Common myeloid progenitor, CD34-positive (primary cell): Measurements from ENCODE around the gene TNRC6C.

ENCODE experiments used
- CTCF ChIA-PET: fragments of 350-600 bp; sonication (Branson Sonifier 250); formaldehyde crosslinking; loops from one replicate; lab custom pipeline; 2021; ENCODE audit warnings: antibody characterized with exemption; lab: Charles Lee
- POLR2A ChIA-PET: fragments of 350-600 bp; sonication (Branson Sonifier 250); formaldehyde crosslinking; loops from one replicate; lab custom pipeline; 2021; ENCODE audit warnings: antibody characterized with exemption; lab: Charles Lee
- DNase-seq, 3 donors: peaks; one replicate each; pipeline versions ENCODE4 v3.0.0 to v3.0.0-alpha.2; 2013
- H3K27ac ChIP-seq, 2 experiments: 1 replicate in 1 of 2; 2 replicates in 1 of 2; pipeline ENCODE4 v1.7.0; 2013; ENCODE audit warnings: inconsistent platforms in 2 of 2, low read length in 2 of 2, mild to moderate bottlenecking in 2 of 2, low read depth in 1 of 2, moderate library complexity in 1 of 2; ENCODE audit not compliant: severe bottlenecking in 2 of 2, insufficient read depth in 1 of 2, poor library complexity in 1 of 2
- H3K27me3 ChIP-seq, 5 experiments: replicated peaks in 2 of 5; 1 replicate in 3 of 5; 2 replicates in 2 of 5; pipeline versions ENCODE4 v1.6.1 to v1.7.0; 2013; ENCODE audit warnings: low read length in 4 of 5, mild to moderate bottlenecking in 2 of 5, moderate library complexity in 2 of 5, inconsistent platforms in 1 of 5; ENCODE audit not compliant: insufficient read depth in 5 of 5, control insufficient read depth in 4 of 5
- H3K36me3 ChIP-seq, 4 experiments: 1 replicate in 2 of 4; 2 replicates in 2 of 4; pipeline versions ENCODE4 v1.6.1 to v1.7.0; 2013; ENCODE audit warnings: low read length in 3 of 4, control low read depth in 1 of 4, mild to moderate bottlenecking in 1 of 4; ENCODE audit not compliant: control insufficient read depth in 4 of 4, insufficient read depth in 4 of 4
- H3K4me1 ChIP-seq, 4 experiments: 1 replicate in 3 of 4; 2 replicates in 1 of 4; pipeline versions ENCODE4 v1.6.1 to v1.7.1; 2013; ENCODE audit warnings: low read length in 3 of 4, mild to moderate bottlenecking in 3 of 4, control low read depth in 1 of 4, inconsistent platforms in 1 of 4, moderate library complexity in 1 of 4; ENCODE audit not compliant: control insufficient read depth in 4 of 4, insufficient read depth in 4 of 4; ENCODE audit errors: control extremely low read depth in 1 of 4
- H3K4me3 ChIP-seq, 7 experiments: 1 replicate in 4 of 7; 2 replicates in 3 of 7; pipeline versions ENCODE4 v1.5.1 to v1.7.0; 2013; ENCODE audit warnings: mild to moderate bottlenecking in 7 of 7, low read length in 6 of 7, moderate library complexity in 6 of 7, inconsistent platforms in 2 of 7, low read depth in 2 of 7, control low read depth in 1 of 7; ENCODE audit not compliant: insufficient read depth in 4 of 7, control insufficient read depth in 1 of 7; ENCODE audit errors: extremely low read depth in 1 of 7
- H3K9me3 ChIP-seq, 5 experiments: 1 replicate in 4 of 5; 2 replicates in 1 of 5; pipeline versions ENCODE4 v1.6.1 to v1.7.1; 2013; ENCODE audit warnings: low read length in 4 of 5, mild to moderate bottlenecking in 2 of 5, inconsistent platforms in 1 of 5, low read depth in 1 of 5, moderate library complexity in 1 of 5; ENCODE audit not compliant: control insufficient read depth in 4 of 5, insufficient read depth in 2 of 5; ENCODE audit errors: control extremely low read depth in 1 of 5
- WGBS: methylation state at CpG from one replicate; pipeline ENCODE4 v1.1.5; 2013; ENCODE audit not compliant: insufficient coverage; 5-methylcytosine and 5-hydroxymethylcytosine counted together

The TNRC6C gene

DNA sequence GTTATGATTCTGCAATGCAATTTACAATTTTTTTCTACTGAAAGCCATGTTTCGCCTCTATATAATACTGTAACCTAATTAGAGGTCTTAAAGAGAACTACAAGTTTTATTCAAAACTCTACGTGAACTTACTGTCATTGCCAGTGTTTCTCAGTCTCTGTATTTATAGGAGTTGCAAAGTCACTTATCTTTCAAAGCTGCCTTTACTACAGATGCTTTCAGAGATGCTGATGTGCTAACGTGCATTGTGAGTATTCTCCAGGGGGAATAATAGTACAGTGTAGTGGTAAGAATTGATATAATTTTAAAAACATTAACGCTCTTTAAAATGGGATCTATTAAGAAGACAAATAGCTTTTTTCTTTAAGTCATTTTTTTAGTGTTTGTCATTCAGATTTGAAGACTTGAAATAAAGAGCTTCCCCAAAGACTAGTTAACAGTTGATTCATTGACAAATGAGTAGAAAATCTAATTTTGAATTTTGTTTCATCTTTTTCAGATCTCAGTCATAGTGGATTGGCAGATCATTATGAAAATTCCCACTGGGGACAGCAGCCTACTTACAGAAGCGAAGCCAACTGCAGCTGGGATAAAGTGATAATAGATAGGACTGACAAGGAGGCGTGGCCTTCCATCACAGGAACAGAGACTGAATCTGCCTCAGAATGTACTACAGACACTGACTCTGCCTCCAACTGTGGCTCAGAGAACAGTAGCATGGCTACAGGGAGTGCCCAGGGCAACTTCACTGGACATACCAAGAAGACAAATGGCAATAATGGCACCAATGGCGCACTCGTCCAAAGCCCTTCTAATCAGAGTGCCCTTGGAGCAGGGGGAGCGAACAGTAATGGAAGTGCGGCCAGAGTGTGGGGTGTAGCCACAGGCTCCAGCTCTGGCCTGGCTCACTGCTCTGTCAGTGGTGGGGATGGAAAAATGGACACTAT, 90.1 kb downstream of the TNRC6C start:
- ChIA-PET CTCF (interaction anchor here (1.3 kb wide), 1 partner anchor 11 kb away, joined by 3 read pairs; no protein-coding TSS in a partner anchor), POLR2A (no interaction called here)
- H3K27ac ChIP-seq, result no peak overlapping the region
- H3K36me3 ChIP-seq, result peaks cover 13 to 58% (median 35%) of the 10 kb centered on the region in 4 experiments
- no peak for DNase-seq
- WGBS, result 98% methylated on average over 6 of the region's 10 CpGs
- no peaks in the 10 kb centered on the region for H3K4me1 ChIP-seq
- peaks cover 0 to 2% (median 0%) of the 10 kb centered on the region in 5 experiments for H3K9me3 ChIP-seq
- H3K4me3 ChIP-seq, result no peak overlapping the region
- H3K27me3 ChIP-seq, result no peaks in the 10 kb centered on the region

GRCh38 chr17:78049609-78050008, 91.1 kb downstream of the TNRC6C start:
- H3K27ac ChIP-seq, result no peak overlapping the region
- H3K4me1 ChIP-seq, result no peaks in the 10 kb centered on the region
- no peaks in the 10 kb centered on the region for H3K27me3 ChIP-seq
- ChIA-PET POLR2A (no interaction called here), CTCF (no interaction called here)
- peaks cover 13 to 61% (median 35%) of the 10 kb centered on the region in 4 experiments for H3K36me3 ChIP-seq
- 100% methylated on average over 2 of the region's 2 CpGs for WGBS
- DNase-seq, result no peak
- peaks cover 0 to 2% (median 0%) of the 10 kb centered on the region in 5 experiments for H3K9me3 ChIP-seq
- no peak overlapping the region for H3K4me3 ChIP-seq

- no peak for DNase-seq
- ChIA-PET POLR2A (no interaction called here), CTCF (interaction anchor here (1.0 kb wide), 1 partner anchor 16 kb away, joined by 3 read pairs; no protein-coding TSS in a partner anchor)
- 98% methylated on average over 9 of the region's 19 CpGs for WGBS
- H3K4me3 ChIP-seq, result no peak overlapping the region
- H3K36me3 ChIP-seq, result peaks cover 11 to 60% (median 30%) of the 10 kb centered on the region in 4 experiments
- no peaks in the 10 kb centered on the region for H3K9me3 ChIP-seq
- H3K27ac ChIP-seq, result no peak overlapping the region
- H3K4me1 ChIP-seq, result no peaks in the 10 kb centered on the region
- no peaks in the 10 kb centered on the region for H3K27me3 ChIP-seq
These were observed 92.9 kb downstream of the TNRC6C start for GRCh38 chr17:78051186-78051972.

DNA sequence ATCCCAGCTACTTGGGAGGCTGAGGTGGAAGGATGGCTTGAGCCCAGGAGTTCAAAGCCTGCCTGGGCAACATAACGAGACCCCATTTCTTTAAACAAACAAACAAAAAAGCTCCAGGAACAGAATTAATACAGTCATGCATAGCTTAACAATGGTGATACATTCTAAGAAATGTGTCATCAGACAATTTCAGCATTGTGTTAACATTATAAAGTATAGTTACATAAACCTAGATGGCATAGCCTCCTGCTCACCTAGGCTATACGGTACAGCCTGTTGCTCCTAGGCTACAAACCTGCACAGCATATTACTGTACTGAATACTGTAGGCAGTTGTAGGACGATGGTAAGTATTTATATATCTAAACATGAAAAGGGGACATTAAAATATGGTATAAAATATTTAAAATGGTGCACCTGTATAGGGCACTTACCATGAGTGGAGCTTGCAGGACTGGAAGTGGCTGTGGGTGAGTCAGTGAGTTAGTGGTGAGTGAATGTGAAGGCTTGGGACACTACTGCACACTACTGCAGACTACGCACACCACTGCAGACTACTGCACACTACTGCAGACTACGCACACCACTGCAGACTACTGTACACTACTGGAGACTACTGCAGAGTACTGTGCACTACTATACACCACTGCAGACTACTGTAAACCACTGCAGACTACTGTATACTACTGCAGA, 95.4 kb downstream of the TNRC6C start:
- ChIA-PET POLR2A (no interaction called here), CTCF (no interaction called here)
- Histone ChIP-seq H3K36me3 (peaks cover 11 to 57% (median 28%) of the 10 kb centered on the region in 4 experiments), H3K9me3 (no peaks in the 10 kb centered on the region), H3K27me3 (no peaks in the 10 kb centered on the region), H3K4me3 (no peak overlapping the region), H3K27ac (no peak overlapping the region), H3K4me1 (no peaks in the 10 kb centered on the region)
- 100% methylated on average over 1 of the region's 5 CpGs for WGBS
- DNase-seq, result no peak

DNA sequence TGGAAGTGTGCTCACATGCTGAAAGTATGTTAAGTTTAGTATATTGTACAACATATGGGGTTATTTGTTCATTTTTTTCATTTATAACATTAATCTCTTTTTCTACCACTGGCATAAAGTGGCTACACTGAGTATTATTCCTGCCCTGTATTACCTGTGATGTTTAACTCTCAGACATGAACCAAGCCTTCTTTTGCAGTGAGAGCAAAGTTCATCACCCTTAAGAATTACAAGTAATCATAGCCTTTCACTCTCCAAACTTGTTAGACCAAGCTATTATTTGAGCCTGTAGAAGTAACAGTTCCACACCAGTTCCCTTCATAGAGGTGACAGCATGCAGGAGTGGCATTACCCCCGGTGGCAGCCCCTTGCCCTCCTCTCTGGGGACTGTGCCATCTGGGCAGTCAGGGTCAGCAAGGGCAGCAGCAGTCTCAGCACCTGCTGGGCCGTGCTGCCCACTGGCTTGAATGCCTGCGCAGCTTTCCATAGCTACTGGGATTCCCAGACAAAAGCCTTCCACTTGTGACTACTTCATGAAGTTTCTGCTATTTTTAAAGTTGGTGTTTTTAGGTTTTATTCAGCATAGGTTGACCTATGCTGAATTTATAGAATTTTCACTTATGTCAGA, 98.7 kb downstream of the TNRC6C start:
- Histone ChIP-seq H3K36me3 (peaks cover 0 to 24% (median 8%) of the 10 kb centered on the region in 4 experiments), H3K4me3 (no peak overlapping the region), H3K27ac (no peak overlapping the region), H3K9me3 (no peaks in the 10 kb centered on the region), H3K27me3 (no peaks in the 10 kb centered on the region), H3K4me1 (no peaks in the 10 kb centered on the region)
- DNase-seq, result no peak
- CTCF ChIA-PET, result interaction anchor here (0.6 to 1.8 kb wide), 2 partner anchors 11 to 428 kb away, joined by 3 to 4 read pairs; no protein-coding TSS in a partner anchor
- POLR2A ChIA-PET, result no interaction called here
- WGBS, result 100% methylated on average over 2 of the region's 3 CpGs

- ChIA-PET POLR2A (no interaction called here), CTCF (interaction anchor here (1.8 kb wide), 1 partner anchor 11 kb away, joined by 4 read pairs; no protein-coding TSS in a partner anchor)
These were observed 99.5 kb downstream of the TNRC6C start for GRCh38 chr17:78058001-78058400.

More at GRCh38 chr17:78058001-78058400, 99.5 kb downstream of the TNRC6C start:
- no peak for DNase-seq
- no peak overlapping the region for H3K27ac ChIP-seq
- WGBS, result 95% methylated on average over 3 of the region's 6 CpGs
- no peaks in the 10 kb centered on the region for H3K27me3 ChIP-seq
- no peaks in the 10 kb centered on the region for H3K9me3 ChIP-seq
- H3K4me1 ChIP-seq, result no peaks in the 10 kb centered on the region
- H3K36me3 ChIP-seq, result peaks cover 0 to 17% (median 6%) of the 10 kb centered on the region in 4 experiments
- no peak overlapping the region for H3K4me3 ChIP-seq
